ENCODE measurements around the gene POLE4. TPM values are rescaled to one million over a fixed set of nuclear protein-coding genes. Genes with fewer than 3 reads are reported as not detected.

The POLE4 gene
- total and polyA plus RNA-seq, 4 donors = 6.5 to 115 (median 23.9) TPM

- TF ChIP-seq ZBTB33 (IDR thresholded peaks at IDR 0.05) (no peak), MAX (IDR thresholded peaks at IDR 0.05) (no peak)
These were observed 52.1 kb downstream of the POLE4 start (continued) for GRCh38 chr2:75010571-75010970.

- TF ChIP-seq MAX (IDR thresholded peaks at IDR 0.05) (no peak), RAD21 (IDR thresholded peaks at IDR 0.05) (no peak), NR2F2 (IDR thresholded peaks at IDR 0.05) (no peak), JUND (IDR thresholded peaks at IDR 0.05) (no peak), HNF4A (conservative IDR thresholded peaks at IDR 0.05) (no peak), CTCF (IDR thresholded peaks at IDR 0.05; ENCODE audit: low read depth, low read length, missing input control) (no peak)
- H3K9ac ChIP-seq (ENCODE audit: low read depth in 1 of 2, low read length in 2 of 2) = no peak overlapping the region
- no peak overlapping the region for H3K4me3 ChIP-seq (ENCODE audit: low read depth in 1 of 3, low read length in 3 of 3)
- DNase-seq (ENCODE audit: low spot score) = no peak
- no peaks in the 10 kb centered on the region for H3K9me3 ChIP-seq (ENCODE audit: control insufficient read depth in 4 of 4, low read length in 3 of 4)
- no peaks in the 10 kb centered on the region for H3K4me1 ChIP-seq (ENCODE audit: control insufficient read depth in 4 of 4, insufficient read depth in 4 of 4, low read length in 3 of 4)
- no peak overlapping the region for H3K27ac ChIP-seq (ENCODE audit: low read depth in 1 of 2, low read length in 2 of 2)
- no peaks in the 10 kb centered on the region for H3K36me3 ChIP-seq (ENCODE audit: control insufficient read depth in 4 of 4, insufficient read depth in 3 of 4, low read depth in 1 of 4, low read length in 3 of 4)
- WGBS = 87% methylated on average over 8 of the region's 8 CpGs
- no peaks in the 10 kb centered on the region for H3K27me3 ChIP-seq (ENCODE audit: control insufficient read depth in 4 of 4, insufficient read depth in 4 of 4, low read length in 3 of 4)
These were observed 53.6 kb downstream of the POLE4 start for GRCh38 chr2:75012080-75012479.

GRCh38 chr2:75018162-75018561 lies 59.7 kb downstream of the POLE4 start:
- H3K4me1 ChIP-seq (ENCODE audit: control insufficient read depth in 4 of 4, insufficient read depth in 4 of 4, low read length in 3 of 4) = no peaks in the 10 kb centered on the region
- no peak for DNase-seq (ENCODE audit: low spot score)
- no peak overlapping the region for H3K4me3 ChIP-seq (ENCODE audit: low read depth in 1 of 3, low read length in 3 of 3)
- no peaks in the 10 kb centered on the region for H3K27me3 ChIP-seq (ENCODE audit: control insufficient read depth in 4 of 4, insufficient read depth in 4 of 4, low read length in 3 of 4)
- H3K27ac ChIP-seq (ENCODE audit: low read depth in 1 of 2, low read length in 2 of 2) = no peak overlapping the region
- H3K36me3 ChIP-seq (ENCODE audit: control insufficient read depth in 4 of 4, insufficient read depth in 3 of 4, low read depth in 1 of 4, low read length in 3 of 4) = no peaks in the 10 kb centered on the region
- H3K9me3 ChIP-seq (ENCODE audit: control insufficient read depth in 4 of 4, low read length in 3 of 4) = no peaks in the 10 kb centered on the region
- TF ChIP-seq FOXA1 (IDR thresholded peaks at IDR 0.05) (no peak), HNF4G (IDR thresholded peaks at IDR 0.05) (no peak), NR2F2 (IDR thresholded peaks at IDR 0.05) (no peak), JUND (IDR thresholded peaks at IDR 0.05) (no peak), REST (IDR thresholded peaks at IDR 0.05) (no peak), TAF1 (conservative IDR thresholded peaks at IDR 0.05) (no peak), GABPA (IDR thresholded peaks at IDR 0.05 in 1 of 2, conservative IDR thresholded peaks at IDR 0.05 in 1 of 2) (no peak)
- WGBS = 84% methylated on average over 2 of the region's 2 CpGs
- H3K9ac ChIP-seq (ENCODE audit: low read depth in 1 of 2, low read length in 2 of 2) = no peak overlapping the region

Other genes starting within 250 kb of the POLE4 start
- 1 to 10 TPM; 1.3 to 3.5 TPM for gene HK2, start 124.5 kb upstream of the POLE4 start, total RNA-seq
- under 1 TPM; 0.21 to 0.67 TPM for gene HK2, start 124.5 kb upstream of the POLE4 start, polyA plus RNA-seq
- under 1 TPM in 1 of 2 donors, not detected in 1; 0.84 TPM for gene TACR1, start 240.9 kb downstream of the POLE4 start, total RNA-seq
- gene TACR1, start 240.9 kb downstream of the POLE4 start, polyA plus RNA-seq = under 1 TPM; 0.02 to 0.14 TPM

Data from liver (tissue), 9 donors.